Loucy (cell line): ENCODE data around the gene MAB21L4.

Experiments used
- H2AFZ ChIP-seq: fragments of 200-600 bp; sonication (generic); 2 replicates; pipeline ENCODE4 v1.6.0; 2016; ENCODE audit warnings: antibody characterized with exemption, mild to moderate bottlenecking, low read length, moderate library complexity
- H3F3A ChIP-seq: fragments of 200-600 bp; 2 replicates; pipeline ENCODE4 v1.6.0; 2016; ENCODE audit warnings: antibody characterized with exemption, low read depth, mild to moderate bottlenecking
- H3K27me3 ChIP-seq: fragments of 200-600 bp; sonication (generic); 2 replicates; pipeline ENCODE4 v1.6.1; 2014; ENCODE audit warnings: low read length, mild to moderate bottlenecking; ENCODE audit not compliant: insufficient read depth, poor library complexity, severe bottlenecking
- H3K36me3 ChIP-seq: fragments of 200-600 bp; sonication (generic); 2 replicates; pipeline ENCODE4 v1.6.1; 2016; ENCODE audit warnings: low read length; ENCODE audit not compliant: insufficient read depth
- H3K4me1 ChIP-seq: fragments of 200-600 bp; sonication (generic); 2 replicates; pipeline ENCODE4 v1.5.1; 2014; ENCODE audit warnings: low read length, mild to moderate bottlenecking; ENCODE audit not compliant: insufficient read depth, poor library complexity, severe bottlenecking
- H3K4me2 ChIP-seq: fragments of 200-600 bp; sonication (generic); 2 replicates; pipeline ENCODE4 v1.6.0; 2014; ENCODE audit warnings: antibody characterized with exemption, low read length, low read depth, mild to moderate bottlenecking; ENCODE audit not compliant: poor library complexity, severe bottlenecking
- H3K4me3 ChIP-seq: fragments of 200-600 bp; sonication (generic); 2 replicates; pipeline ENCODE4 v1.5.1; 2014; ENCODE audit warnings: low read length, mild to moderate bottlenecking, mixed read lengths; ENCODE audit not compliant: poor library complexity, severe bottlenecking
- H3K79me2 ChIP-seq: fragments of 200-600 bp; sonication (generic); 2 replicates; pipeline ENCODE4 v1.6.1; 2014; ENCODE audit warnings: low read length; ENCODE audit not compliant: insufficient read depth
- H3K9ac ChIP-seq: fragments of 200-600 bp; sonication (generic); 2 replicates; pipeline ENCODE4 v1.6.0; 2014; ENCODE audit warnings: mild to moderate bottlenecking, low read depth, low read length, moderate library complexity; ENCODE audit not compliant: poor library complexity, severe bottlenecking
- H3K9me2 ChIP-seq: fragments of 200-600 bp; sonication (generic); replicated peaks from 2 replicates; pipeline ENCODE4 v1.6.1; 2016; ENCODE audit warnings: low read depth, low read length, mixed read lengths
- H3K9me3 ChIP-seq: fragments of 200-600 bp; sonication (generic); 2 replicates; pipeline ENCODE4 v1.6.1; 2014; ENCODE audit warnings: mild to moderate bottlenecking, antibody characterized with exemption, low read length, low read depth; ENCODE audit not compliant: insufficient read depth
- H4K20me1 ChIP-seq: fragments of 200-600 bp; sonication (generic); 2 replicates; pipeline ENCODE4 v1.6.0; 2014; ENCODE audit warnings: antibody characterized with exemption, low read length, mild to moderate bottlenecking; ENCODE audit not compliant: insufficient read depth, poor library complexity, severe bottlenecking
- EZH2phosphoT487 ChIP-seq: fragments of 200-600 bp; IDR thresholded peaks from 2 replicates; pipeline ENCODE4 v1.6.1; 2018; ENCODE audit warnings: antibody characterized with exemption, mild to moderate bottlenecking, moderate library complexity, borderline replicate concordance
- TF ChIP-seq, protein P1 (sequence below): fragments of 200-600 bp; sonication (generic); conservative IDR thresholded peaks from 2 replicates; pipeline ENCODE4 v1.5.1; 2014; ENCODE audit warnings: mild to moderate bottlenecking, antibody characterized with exemption, low read length

Gene MAB21L4

DNA sequence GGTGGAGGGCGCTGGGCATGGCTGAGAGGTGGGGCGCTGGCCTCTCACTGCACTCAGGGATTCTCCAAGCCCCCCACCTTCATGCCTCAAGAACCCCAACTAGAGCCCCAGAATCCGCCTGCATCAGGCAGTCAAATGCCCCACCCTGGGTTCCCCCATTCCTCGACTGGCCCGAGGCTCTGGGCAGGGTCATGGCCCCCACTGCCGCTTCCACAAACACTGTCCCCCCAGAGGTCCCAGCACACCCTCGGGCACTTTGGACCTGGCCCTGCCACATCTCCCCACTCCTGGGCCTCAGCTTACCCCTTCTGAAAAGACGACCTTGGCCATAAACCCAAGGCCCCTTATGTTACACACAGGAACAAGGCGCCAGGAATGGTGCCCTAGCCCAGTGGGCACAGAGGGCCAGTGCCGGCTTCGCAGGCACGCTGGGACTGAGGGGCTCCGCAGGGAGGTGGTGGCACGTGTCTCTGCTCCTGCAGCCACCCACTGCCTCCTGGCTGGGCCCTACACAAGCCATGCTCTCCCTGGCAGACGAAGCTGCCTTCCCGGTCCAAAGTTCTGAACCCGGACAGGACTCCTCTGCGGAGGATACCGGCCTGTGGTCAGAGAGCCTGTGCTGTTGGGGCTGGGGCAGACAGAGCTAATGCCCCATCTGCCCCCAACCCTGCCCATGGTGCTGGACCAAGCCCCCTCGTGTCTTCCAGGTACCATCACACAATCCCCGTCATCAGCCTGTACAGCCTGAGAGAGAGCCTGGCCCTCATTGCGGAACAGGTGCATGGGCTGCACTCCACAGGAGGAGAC lies 20.5 kb downstream of the MAB21L4 start:
- no peaks in the 10 kb centered on the region for H3F3A ChIP-seq
- no peaks in the 10 kb centered on the region for H3K9me2 ChIP-seq
- H3K4me3 ChIP-seq: no peak overlapping the region
- no peak overlapping the region for H3K9ac ChIP-seq
- H3K27me3 ChIP-seq: no peaks in the 10 kb centered on the region
- H3K79me2 ChIP-seq: no peaks in the 10 kb centered on the region
- no peaks in the 10 kb centered on the region for H4K20me1 ChIP-seq
- no peak overlapping the region for H2AFZ ChIP-seq
- no peaks in the 10 kb centered on the region for H3K36me3 ChIP-seq
- no peaks in the 10 kb centered on the region for H3K4me1 ChIP-seq
- no peaks in the 10 kb centered on the region; the same call in 1 of the 2 replicates for H3K9me3 ChIP-seq
- H3K4me2 ChIP-seq: no peak overlapping the region
- no peak for TF ChIP-seq EZH2phosphoT487
- TF ChIP-seq, protein P1, sequence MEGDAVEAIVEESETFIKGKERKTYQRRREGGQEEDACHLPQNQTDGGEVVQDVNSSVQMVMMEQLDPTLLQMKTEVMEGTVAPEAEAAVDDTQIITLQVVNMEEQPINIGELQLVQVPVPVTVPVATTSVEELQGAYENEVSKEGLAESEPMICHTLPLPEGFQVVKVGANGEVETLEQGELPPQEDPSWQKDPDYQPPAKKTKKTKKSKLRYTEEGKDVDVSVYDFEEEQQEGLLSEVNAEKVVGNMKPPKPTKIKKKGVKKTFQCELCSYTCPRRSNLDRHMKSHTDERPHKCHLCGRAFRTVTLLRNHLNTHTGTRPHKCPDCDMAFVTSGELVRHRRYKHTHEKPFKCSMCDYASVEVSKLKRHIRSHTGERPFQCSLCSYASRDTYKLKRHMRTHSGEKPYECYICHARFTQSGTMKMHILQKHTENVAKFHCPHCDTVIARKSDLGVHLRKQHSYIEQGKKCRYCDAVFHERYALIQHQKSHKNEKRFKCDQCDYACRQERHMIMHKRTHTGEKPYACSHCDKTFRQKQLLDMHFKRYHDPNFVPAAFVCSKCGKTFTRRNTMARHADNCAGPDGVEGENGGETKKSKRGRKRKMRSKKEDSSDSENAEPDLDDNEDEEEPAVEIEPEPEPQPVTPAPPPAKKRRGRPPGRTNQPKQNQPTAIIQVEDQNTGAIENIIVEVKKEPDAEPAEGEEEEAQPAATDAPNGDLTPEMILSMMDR: no peak

GRCh38 chr2:240874715-240875227 lies 21.2 kb downstream of the MAB21L4 start:
- Histone ChIP-seq H3K9me3 (no peaks in the 10 kb centered on the region; the same call in 1 of the 2 replicates), H3K9me2 (no peaks in the 10 kb centered on the region), H4K20me1 (no peaks in the 10 kb centered on the region), H3F3A (no peaks in the 10 kb centered on the region), H3K36me3 (no peaks in the 10 kb centered on the region), H2AFZ (no peak overlapping the region), H3K9ac (no peak overlapping the region), H3K4me1 (no peaks in the 10 kb centered on the region), H3K4me3 (no peak overlapping the region), H3K4me2 (no peak overlapping the region), H3K27me3 (no peaks in the 10 kb centered on the region), H3K79me2 (no peaks in the 10 kb centered on the region)
- no peak for TF ChIP-seq EZH2phosphoT487
- TF ChIP-seq, protein P1: no peak

DNA sequence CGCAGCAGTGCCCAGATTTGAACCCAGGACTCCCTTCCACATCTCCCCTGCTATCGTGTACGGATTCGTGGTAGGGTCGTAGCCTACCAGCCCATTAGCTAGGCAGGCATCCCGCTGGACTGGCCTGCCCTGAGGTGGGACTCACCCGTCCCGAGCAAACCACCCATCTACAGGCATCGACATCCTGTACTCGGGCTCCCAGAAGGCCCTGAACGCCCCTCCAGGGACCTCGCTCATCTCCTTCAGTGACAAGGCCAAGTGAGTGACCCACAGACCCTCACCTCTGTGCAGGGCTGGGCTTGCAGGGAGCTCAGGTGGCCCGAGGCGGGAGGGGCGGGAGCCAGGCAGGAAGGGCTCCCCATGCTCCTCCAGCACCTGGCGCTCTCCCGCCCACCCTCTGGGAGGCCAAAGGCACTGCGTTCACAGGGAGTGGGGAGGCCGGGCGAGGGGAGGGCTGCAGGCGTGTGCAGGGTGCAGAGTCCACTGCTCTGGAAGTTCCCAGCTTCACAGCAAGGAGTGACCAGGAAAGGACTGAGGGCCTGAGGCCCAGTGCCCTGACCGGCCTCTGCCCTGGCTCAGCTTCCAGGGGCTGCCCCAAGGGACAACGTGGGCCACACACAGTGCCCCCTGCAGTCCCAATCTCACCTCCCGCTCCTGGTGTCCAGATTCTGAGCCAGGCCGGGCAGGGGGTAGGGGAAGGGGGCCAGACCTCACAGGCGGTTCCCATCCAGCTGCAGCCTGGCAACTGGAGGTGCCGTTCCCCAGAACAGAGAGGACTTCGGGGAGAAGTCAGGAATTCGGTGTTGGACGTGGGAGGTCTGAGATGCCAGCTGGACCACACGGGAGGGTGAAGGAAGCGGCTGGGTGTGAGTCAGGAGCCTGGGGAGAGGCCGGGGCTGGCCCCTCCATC lies 21.9 kb downstream of the MAB21L4 start:
- H4K20me1 ChIP-seq: no peaks in the 10 kb centered on the region
- H3K9ac ChIP-seq: no peak overlapping the region
- no peaks in the 10 kb centered on the region for H3K79me2 ChIP-seq
- H3K4me1 ChIP-seq: no peaks in the 10 kb centered on the region
- H3K4me3 ChIP-seq: no peak overlapping the region
- H3F3A ChIP-seq: no peaks in the 10 kb centered on the region
- no peak overlapping the region for H3K4me2 ChIP-seq
- TF ChIP-seq, protein P1: no peak
- no peak for TF ChIP-seq EZH2phosphoT487
- H3K27me3 ChIP-seq: no peaks in the 10 kb centered on the region
- H3K9me2 ChIP-seq: no peaks in the 10 kb centered on the region
- no peak overlapping the region for H2AFZ ChIP-seq
- H3K9me3 ChIP-seq: no peaks in the 10 kb centered on the region; the same call in 1 of the 2 replicates
- H3K36me3 ChIP-seq: no peaks in the 10 kb centered on the region
